H1 (cell line): ENCODE measurements around the gene VPS51. TPM values are rescaled to one million over a fixed set of nuclear protein-coding genes. Genes with fewer than 3 reads are reported as not detected.

ENCODE experiments used
- CTCF ChIP-seq, 3 experiments: IDR thresholded peaks; 1 replicate in 2 of 3; 2 replicates in 1 of 3; pipeline versions ENCODE4 v1.5.1 to v1.6.1; 2011; ENCODE audit warnings: low read length in 3 of 3, mild to moderate bottlenecking in 3 of 3, inconsistent platforms in 2 of 3, low read depth in 1 of 3, moderate library complexity in 1 of 3; ENCODE audit not compliant: insufficient read depth in 1 of 3; ENCODE audit errors: control extremely low read depth in 1 of 3
- HDAC6 ChIP-seq: IDR thresholded peaks from one replicate; pipeline ENCODE4 v1.7.1; 2012; ENCODE audit warnings: low read depth, mild to moderate bottlenecking, inconsistent platforms, low read length, moderate library complexity
- JUND ChIP-seq: IDR thresholded peaks from 2 replicates; pipeline ENCODE4 v1.6.1; 2011; ENCODE audit warnings: mild to moderate bottlenecking, improper control_type of control experiment, low read length
- KDM1A ChIP-seq: fragments of 200-600, 300-600 bp; sonication (generic); IDR thresholded peaks from 2 replicates; pipeline ENCODE4 v1.7.1; 2016; ENCODE audit warnings: mild to moderate bottlenecking, low read length, borderline replicate concordance
- SIN3A ChIP-seq, 2 experiments: IDR thresholded peaks in 1 of 2; conservative IDR thresholded peaks in 1 of 2; 2 replicates each; pipeline ENCODE4 v1.6.1; 2011 to 2012; ENCODE audit warnings: low read length in 2 of 2, improper control_type of control experiment in 1 of 2, low read depth in 1 of 2, mild to moderate bottlenecking in 1 of 2
- polyA plus RNA-seq, 7 experiments: library from polyadenylated mRNA; depleted of rRNA in 3 of 7; stranded (reverse) in 5 of 7; unstranded in 2 of 7; fragments of >200 nt in 5 of 7; fragments of 200-250 nt in 2 of 7; gene quantifications; 1 replicate in 5 of 7; 2 replicates in 1 of 7; 4 replicates in 1 of 7; pipeline versions ENCODE4 v1.2.1 to v1.2.3, GENCODE V29; 2011 to 2013; ENCODE audit warnings: missing spikeins in 2 of 7, mixed read lengths in 2 of 7
- total RNA-seq: library from RNA; stranded (reverse); fragmentation: NEBNext Ultra II Directional; extraction: Animal tissue kit (Norgen Biotek cat#: 25700); gene quantifications from 2 replicates; pipeline ENCODE4 v1.2.1, GENCODE V29; 2021

The VPS51 gene
- total and polyA plus RNA-seq, 2 of the 8 experiments (the other 6 are each of a cell fraction or from before 2014, with no cell fraction given): 97.4 to 142 TPM

- TF ChIP-seq SIN3A (conservative IDR thresholded peaks at IDR 0.05 in 1 of 2, IDR thresholded peaks at IDR 0.05 in 1 of 2; ENCODE audit: low read depth in 1 of 2, low read length in 2 of 2): no peak
- no peak for TF ChIP-seq HDAC6
- TF ChIP-seq KDM1A: no peak
- no peak for TF ChIP-seq CTCF (IDR thresholded peaks at IDR 0.05; ENCODE audit: control extremely low read depth in 1 of 3, insufficient read depth in 1 of 3, low read depth in 1 of 3, low read length in 3 of 3)
- no peak for TF ChIP-seq JUND
Observed at GRCh38 chr11:65108469-65109123, 12.6 kb downstream of the VPS51 start (continued).
